Ammon's horn (tissue), 1 donor: ENCODE measurements around the gene CKB.
A peak's percentile ranks its signal among the peaks of the same experiment; 100 is the strongest.

Experiments used
- DNase-seq: peaks from one replicate; pipeline ENCODE4 v3.0.0-alpha.2; 2016; ENCODE audit warnings: low spot score

CKB gene

GRCh38 chr14:103537175-103537990 is 14.8 kb upstream of the CKB start:
- DNase-seq, result no peak

- DNase-seq, result no peak
Measured at GRCh38 chr14:103536693-103537092, 14.1 kb upstream of the CKB start.

DNA sequence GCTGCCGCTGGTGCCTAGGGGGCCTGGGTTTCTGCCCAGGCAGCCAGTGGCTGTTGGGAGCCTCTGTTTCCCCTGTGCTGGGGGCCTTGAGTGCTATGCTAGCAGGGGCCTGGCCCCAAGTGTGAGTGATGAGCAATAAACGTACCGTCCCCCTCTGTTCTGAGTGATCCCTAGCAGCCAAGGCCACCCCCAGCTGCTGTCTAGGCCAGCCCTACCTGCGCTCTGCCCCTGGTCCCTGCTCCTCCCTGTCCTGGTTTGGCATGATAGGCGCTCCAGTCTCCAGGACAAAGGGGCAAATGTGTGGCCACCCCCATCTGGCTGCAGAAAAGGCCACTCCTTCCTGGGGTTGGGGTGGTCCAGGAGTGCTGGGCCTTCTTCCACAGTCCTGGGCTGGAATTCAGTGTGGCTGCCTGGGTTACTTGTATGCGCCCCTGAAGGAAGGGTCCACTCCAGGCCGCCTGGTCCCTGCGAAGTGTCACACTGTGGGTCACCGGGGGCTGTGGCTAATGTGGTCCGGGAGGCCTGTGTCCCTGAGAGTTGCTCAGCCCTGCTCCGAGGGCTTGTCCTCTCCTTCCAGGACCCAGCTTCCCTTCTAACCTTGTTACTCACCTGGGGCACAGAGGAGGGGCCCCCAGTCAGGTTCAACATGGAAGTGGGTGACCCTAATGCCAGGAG is 13.4 kb upstream of the CKB start:
- DNase-seq, result no peak

DNA sequence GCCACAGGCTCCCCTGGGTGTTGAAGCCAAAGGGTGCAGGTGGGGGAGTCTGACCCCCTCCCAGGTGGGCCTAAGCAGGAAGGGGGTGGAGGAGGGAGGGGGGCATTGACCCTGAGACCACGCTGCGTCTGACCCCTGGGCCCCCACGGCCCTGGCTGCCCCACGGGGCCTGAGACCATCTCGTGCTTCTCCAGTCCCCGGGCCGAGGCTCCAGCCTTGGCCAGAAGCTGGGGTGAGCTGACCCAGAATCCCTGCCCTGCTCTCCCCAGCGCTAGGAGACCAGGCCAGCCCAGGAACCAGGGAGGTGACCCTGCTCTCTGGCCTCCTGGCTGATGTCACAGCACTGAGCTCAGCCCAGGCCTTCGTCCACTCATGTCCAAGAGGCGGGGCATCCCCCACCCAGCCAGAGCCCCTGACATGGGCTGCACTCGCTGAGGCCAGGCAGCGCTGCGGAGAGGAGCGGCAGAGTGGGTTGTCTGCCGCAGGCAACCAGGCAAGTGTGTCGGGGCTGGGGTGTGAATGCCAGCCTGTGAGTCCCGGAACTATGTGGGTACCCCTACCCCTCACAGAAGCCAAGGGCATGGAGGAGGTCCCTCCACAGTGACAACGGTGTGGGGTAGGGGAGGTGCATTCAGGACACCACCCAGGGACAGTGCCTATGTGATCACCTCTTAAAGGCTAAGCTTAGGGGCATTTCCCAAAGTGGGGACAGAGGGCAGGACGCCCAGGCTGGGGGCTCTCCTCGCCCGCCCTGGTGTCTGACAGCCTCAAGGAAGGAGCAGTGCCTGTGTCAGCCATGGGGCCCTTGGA is 12.7 kb upstream of the CKB start:
- no peak for DNase-seq

DNA sequence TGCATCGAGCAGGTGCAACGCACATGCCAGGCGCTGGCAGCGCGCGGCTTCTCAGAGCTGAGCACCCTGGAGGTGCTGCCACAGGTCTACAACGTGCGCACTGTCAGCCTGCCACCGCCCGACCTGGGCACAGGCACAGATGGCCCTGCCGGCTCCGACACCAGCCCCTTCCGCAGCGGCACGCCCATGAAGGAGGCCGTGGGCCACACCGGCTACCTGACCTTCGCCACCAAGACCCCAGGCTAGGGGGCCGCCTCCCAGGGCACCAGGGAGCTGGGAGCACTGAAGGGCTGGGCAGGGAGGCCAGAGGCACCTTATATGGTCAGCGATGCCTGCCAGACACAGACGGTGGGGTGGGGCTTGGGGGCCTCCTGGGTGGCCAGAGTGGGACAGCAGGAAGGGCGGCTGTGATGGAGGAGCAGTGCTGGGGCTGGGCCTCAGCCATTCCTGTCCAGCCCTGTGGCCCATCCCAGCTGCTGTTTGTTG is 12.0 kb upstream of the CKB start:
- DNase-seq, result no peak

DNA sequence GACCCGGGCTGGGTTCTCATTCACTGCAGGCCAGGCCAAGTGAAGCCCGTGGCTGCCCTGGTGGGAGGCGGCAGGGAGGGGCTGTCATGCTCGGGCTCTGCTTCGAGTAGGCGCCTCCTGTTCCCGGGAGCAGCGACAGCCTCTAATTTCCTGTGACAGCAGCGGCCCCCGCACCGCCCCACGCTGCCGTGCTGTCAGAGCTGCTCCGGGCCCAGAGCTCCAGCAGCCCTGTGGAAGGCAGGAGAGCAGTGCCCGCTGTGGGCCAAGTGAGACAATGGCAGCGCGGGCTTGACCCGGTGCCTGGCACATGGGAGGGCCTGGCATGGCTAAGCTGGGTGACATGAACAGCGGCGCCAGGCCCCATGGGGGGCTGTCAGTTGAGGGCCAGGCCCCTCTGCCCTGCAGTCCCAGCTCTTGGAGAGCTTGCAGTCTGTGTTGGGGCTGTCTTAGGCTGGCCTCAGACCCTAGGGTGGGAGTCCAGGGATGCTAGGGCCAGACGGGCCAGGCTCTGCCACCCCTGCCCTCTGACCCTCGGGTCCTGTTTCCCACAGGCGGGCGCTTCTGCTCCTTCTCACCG is 11.5 kb upstream of the CKB start:
- DNase-seq, result peak; percentile 82

DNA sequence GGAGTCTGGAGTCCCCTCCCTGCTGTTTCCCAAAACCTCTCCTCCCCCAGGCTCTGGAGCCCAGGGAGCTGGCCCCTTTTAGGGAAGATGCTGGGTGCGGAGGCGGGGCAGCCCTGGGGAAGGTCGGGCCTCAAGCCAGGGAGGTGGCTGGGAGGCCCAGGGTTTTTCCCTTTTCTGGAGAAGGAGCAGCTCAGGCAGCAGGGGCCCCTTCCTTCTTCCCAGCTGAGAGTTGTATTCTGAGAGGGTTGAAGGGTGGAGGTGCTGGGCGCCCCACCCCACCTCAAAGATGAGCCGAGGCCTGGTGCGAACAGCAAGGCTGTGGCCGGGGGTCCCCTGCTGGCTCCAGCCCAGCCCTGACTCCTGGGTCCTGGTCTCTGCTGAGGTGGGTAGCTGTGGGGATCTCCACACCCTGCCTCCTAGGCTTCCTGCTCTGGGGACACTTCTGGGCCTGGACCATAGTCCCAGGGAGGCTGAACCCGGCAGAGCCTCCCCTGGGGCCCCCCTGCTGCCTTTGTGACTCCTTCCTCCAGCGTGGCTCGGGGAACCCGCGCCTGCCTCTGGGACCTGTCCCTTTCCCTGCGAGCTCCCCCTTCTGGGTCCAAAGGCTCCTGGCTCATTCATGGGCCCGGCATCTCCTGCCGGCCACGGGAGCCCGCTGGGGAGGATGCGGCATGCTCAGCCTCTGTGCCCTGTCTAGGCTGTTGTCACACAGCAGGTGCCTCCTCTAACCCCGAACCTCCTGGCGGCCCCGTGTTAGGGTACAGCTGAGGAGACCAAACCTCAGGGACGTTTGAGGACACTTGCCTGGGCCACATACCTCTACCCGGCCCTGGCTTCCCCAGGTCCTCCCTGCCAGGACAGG is 10.7 kb upstream of the CKB start:
- no peak for DNase-seq

DNA sequence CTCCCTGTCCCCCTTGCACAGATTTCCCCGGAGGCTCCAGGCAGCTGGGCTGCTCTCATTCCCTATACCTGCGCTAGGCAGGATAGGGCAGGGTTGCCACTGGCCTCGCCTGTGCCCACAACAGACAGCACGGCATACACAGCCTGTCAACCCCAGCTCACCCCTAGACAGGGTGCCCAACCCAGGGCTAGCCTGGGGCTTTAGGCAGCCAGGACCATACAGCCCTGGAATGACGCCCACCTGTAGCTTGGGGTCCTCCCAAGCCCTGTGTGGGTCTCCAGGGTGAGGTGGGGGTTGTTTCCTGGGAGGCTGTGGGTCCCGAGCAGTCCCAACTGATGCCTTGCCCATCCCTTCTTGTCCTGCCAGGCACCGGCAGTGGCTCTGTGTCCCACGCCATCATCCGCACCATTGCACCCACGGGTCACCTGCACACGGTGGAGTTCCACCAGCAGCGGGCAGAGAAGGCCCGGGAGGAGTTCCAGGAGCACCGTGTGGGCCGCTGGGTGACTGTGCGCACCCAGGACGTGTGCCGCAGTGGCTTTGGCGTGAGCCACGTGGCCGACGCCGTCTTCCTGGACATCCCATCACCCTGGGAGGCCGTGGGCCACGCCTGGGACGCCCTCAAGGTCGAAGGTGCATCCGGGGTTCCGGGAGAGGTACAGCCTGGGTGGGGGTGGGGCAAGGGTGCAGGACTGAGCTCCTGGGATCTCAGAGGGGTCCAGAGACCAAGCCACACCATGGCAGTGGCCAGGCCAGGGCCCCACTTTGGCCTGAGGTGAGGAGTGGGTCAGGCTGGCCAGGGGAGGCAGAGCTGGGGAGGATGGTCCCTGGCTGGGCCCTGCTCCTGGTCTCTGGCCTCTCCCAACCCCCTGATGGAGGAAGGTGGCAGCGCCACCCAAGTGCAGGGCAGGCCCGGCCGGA is 9.8 kb upstream of the CKB start:
- DNase-seq, result no peak

GRCh38 chr14:103531421-103532215 is 9.0 kb upstream of the CKB start:
- DNase-seq, result no peak

GRCh38 chr14:103530831-103531230 is 8.2 kb upstream of the CKB start:
- DNase-seq, result no peak

GRCh38 chr14:103530390-103530789 is 7.8 kb upstream of the CKB start:
- no peak for DNase-seq

DNA sequence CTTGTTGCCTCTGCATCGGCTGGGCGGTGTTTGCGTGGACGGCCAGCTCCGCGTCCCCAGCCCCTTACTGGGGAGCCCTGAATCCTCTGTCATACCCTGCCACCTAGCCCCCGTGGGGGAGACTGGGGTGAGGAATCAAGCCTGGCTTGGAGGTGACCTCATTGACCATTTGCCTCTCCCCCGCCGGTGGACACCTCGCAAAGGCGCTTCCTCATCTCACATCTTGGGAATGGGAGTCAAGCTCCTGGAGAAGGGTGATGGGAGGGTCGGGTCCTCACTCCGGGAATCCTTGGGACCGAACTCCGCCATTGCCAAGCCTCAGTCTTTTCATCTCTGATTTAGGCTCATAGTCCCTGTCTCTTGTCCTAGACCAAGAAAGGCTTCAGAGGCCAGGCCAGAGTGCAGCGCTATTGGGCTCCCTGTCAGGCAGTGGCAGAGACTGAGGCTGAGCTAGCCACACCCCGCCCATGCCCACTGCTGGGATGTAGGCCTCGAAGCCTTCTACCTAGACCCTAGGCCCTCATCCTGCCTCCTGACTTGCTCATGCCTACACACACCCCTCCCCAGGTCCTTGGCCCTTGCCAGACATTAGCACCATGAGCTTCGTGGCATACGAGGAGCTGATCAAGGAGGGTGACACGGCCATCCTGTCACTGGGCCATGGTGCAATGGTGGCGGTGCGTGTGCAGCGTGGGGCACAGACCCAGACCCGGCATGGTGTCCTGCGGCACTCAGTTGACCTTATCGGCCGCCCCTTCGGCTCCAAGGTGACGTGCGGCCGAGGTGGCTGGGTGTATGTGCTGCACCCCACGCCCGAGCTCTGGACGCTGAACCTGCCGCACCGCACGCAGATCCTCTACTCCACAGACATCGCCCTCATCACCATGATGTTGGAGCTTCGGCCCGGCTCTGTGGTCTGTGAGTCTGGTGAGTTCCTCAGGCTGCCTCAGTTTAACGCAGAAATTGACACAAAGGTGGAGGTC is 7.0 kb upstream of the CKB start:
- no peak for DNase-seq

GRCh38 chr14:103528587-103529382 is 6.2 kb upstream of the CKB start, which contains the start of gene TRMT61A:
TSS of gene TRMT61A (plus strand) at chr14:103529196. CDS start at chr14:103529979, 783 bp downstream.
- peak; percentile 91 for DNase-seq

DNA sequence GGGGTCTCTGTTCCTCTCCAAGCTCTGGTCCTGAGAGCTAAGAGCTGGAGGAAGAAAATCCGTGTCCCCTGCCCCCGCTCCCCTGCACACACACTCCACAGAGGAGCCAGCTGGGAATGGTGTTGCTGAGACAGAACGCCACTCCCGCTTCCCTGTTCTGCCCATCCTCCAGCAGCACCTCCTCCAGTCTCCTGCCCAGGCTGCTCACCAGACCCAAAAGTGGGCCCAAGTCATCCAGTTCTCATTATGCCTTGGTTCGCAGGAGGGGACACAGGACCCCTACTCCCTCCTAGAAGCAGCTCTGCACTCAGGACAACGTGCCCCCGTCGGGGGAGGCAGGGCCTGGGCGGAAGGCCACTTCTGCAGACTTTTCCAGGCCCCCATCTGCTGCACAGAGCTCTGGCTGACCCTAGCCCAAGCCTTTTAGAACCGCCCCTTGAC is 5.5 kb upstream of the CKB start:
- DNase-seq, result peak; percentile 76

DNA sequence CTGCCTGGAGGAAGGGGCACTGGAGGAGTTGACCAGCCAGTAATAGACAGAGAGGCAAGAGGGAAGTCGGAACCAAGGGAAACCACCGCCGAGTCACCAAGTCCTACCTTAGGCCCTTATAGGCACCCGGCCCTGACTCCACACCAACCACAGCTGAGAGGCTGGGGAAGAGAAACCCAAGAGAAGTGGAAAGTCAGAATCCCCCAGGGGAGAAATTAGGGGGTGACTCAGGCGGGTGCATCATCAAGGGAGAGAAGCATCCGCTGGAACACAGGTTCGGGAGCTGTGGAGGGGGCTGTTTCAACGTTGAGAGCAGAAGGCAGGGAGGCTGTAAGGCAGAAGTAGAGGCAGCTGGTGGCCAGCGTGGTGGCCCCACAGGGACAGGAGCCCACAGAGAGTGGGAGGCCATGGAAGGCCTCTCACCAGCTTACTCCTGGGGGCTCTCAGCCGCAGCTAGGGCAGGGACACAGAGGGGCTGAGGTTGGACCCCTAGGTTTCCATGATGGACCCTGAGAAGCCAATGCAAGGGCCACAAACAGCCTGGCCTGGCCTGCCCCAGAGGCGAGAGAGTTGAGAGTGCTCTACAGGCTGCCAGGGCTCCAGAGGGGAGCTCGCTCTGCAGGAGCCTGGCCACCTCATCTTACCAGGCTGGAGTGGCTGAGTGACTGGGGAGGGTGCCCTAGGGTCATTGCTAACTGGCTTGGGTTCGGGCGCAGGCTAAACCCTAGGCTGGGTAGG is 4.9 kb upstream of the CKB start:
- DNase-seq, result no peak

GRCh38 chr14:103526914-103527248 is 4.3 kb upstream of the CKB start:
- no peak for DNase-seq
